Dedifferentiated amniotic fluid mesenchymal stem cell (primary cell): Measurements from ENCODE around the gene OAS2.
A peak's percentile ranks its signal among the peaks of the same experiment; 100 is the strongest.

Experiments used
- DNase-seq: peaks from one replicate; pipeline ENCODE4 v3.0.0-alpha.2; 2016; ENCODE audit errors: extremely low spot score

Gene OAS2

GRCh38 chr12:112978163-112979040 is at the start of gene OAS2:
TSS of gene OAS2 (plus strand) at chr12:112978519. CDS start at chr12:112978609, 90 bp downstream.
- DNase-seq = peak; percentile 42

- no peak for DNase-seq
Observed at GRCh38 chr12:112928978-112929377, 49.3 kb upstream of the OAS2 start.

- no peak for DNase-seq
Observed at GRCh38 chr12:112929715-112930114, 48.6 kb upstream of the OAS2 start.

GRCh38 chr12:112930350-112930749 is 48.0 kb upstream of the OAS2 start:
- no peak for DNase-seq

- no peak for DNase-seq
Observed at GRCh38 chr12:112932485-112933128, 45.7 kb upstream of the OAS2 start.

- DNase-seq = no peak
Observed at GRCh38 chr12:112933129-112933505, 45.2 kb upstream of the OAS2 start.

- DNase-seq = no peak
Observed at GRCh38 chr12:112936264-112936663, 42.1 kb upstream of the OAS2 start.

- DNase-seq = no peak
Observed at GRCh38 chr12:112936927-112937326, 41.4 kb upstream of the OAS2 start.

- DNase-seq = peak; percentile 27
Observed at GRCh38 chr12:112937741-112938719, 40.3 kb upstream of the OAS2 start, which contains the start of gene OAS3. TSS of gene OAS3 (plus strand) at chr12:112938474. CDS start at chr12:112938531, 57 bp downstream.

- no peak for DNase-seq
Observed at GRCh38 chr12:112938751-112939150, 39.6 kb upstream of the OAS2 start.

GRCh38 chr12:112939761-112940381 is 38.4 kb upstream of the OAS2 start:
- DNase-seq = no peak

- DNase-seq = no peak
Observed at GRCh38 chr12:112941528-112942335, 36.6 kb upstream of the OAS2 start.

- no peak for DNase-seq
Observed at GRCh38 chr12:112942572-112942971, 35.7 kb upstream of the OAS2 start.

GRCh38 chr12:112944024-112944690 is 34.2 kb upstream of the OAS2 start:
- no peak for DNase-seq

- no peak for DNase-seq
Observed at GRCh38 chr12:112945515-112945914, 32.8 kb upstream of the OAS2 start.

GRCh38 chr12:112946236-112947000 is 31.9 kb upstream of the OAS2 start:
- DNase-seq = no peak

GRCh38 chr12:112947314-112947713 is 31.0 kb upstream of the OAS2 start:
- DNase-seq = no peak

GRCh38 chr12:112947761-112948160 is 30.6 kb upstream of the OAS2 start:
- DNase-seq = no peak

- DNase-seq = no peak
Observed at GRCh38 chr12:112948806-112949205, 29.5 kb upstream of the OAS2 start.
